Effector memory CD8-positive, alpha-beta T cell (primary cell): ENCODE measurements around the gene MTHFD2L.

Experiments used
- ATAC-seq: fragments of 150-1000 bp; cut with Tn5 transposase; replicated peaks from 2 replicates; pipeline ENCODE4 v1.10.0; 2021; ENCODE audit warnings: mild to moderate bottlenecking, moderate library complexity
- DNase-seq, 3 experiments: peaks; one replicate each; pipeline ENCODE4 v3.0.0; 2021
- H3K27ac Mint-ChIP-seq, 2 donors: one replicate each; pipeline ENCODE4 v1.8.0; 2022; ENCODE audit warnings: mild to moderate bottlenecking in 2 of 2, mixed read lengths in 2 of 2, moderate library complexity in 2 of 2
- H3K27me3 Mint-ChIP-seq, 2 donors: one replicate each; pipeline ENCODE4 v1.8.0; 2022; ENCODE audit warnings: mixed read lengths in 2 of 2
- H3K36me3 Mint-ChIP-seq: one replicate; pipeline ENCODE4 v1.8.0; 2022; ENCODE audit warnings: mild to moderate bottlenecking, moderate library complexity, mixed read lengths; ENCODE audit not compliant: insufficient read depth
- H3K4me1 Mint-ChIP-seq, 2 donors: one replicate each; pipeline ENCODE4 v1.8.0; 2022; ENCODE audit warnings: low read depth in 2 of 2, mixed read lengths in 2 of 2
- H3K4me3 Mint-ChIP-seq, 2 donors: one replicate each; pipeline ENCODE4 v1.8.0; 2022; ENCODE audit warnings: mild to moderate bottlenecking in 2 of 2, mixed read lengths in 2 of 2, moderate library complexity in 2 of 2
- H3K9me3 Mint-ChIP-seq, 2 donors: one replicate each; pipeline ENCODE4 v1.8.0; 2022; ENCODE audit warnings: mixed read lengths in 2 of 2
- total RNA-seq, 9 experiments: gene quantifications; one replicate each; lab custom pipeline; 2026; lab: John Stamatoyannopoulos, UW

Gene MTHFD2L
- 4.0 to 15.1 (median 10.2) reads per million in 9 experiments for total RNA-seq

GRCh38 chr4:74157561-74158465, at the start of gene MTHFD2L:
Gene MTHFD2L (plus strand): TSS chr4:74158118. CDS start chr4:74158139, 21 bp downstream.
- Mint-ChIP-seq H3K27me3 (peaks cover 0 to 7% of the 10 kb centered on the region in 2 donors), H3K9me3 (no peaks in the 10 kb centered on the region), H3K4me3 (peak within 1 kb of the TSS; percentile 83 to 87), H3K36me3 (peaks cover 5% of the 10 kb centered on the region), H3K4me1 (peaks cover 14 to 21% of the 10 kb centered on the region in 2 donors), H3K27ac (peak within 1 kb of the TSS; percentile 81 to 88)
- ATAC-seq = peak; percentile 93
- DNase-seq = peak; percentile 67 to 68 (median 68)

- ATAC-seq = no peak
- peaks cover 19 to 21% of the 10 kb centered on the region in 2 donors for H3K27me3 Mint-ChIP-seq
- H3K9me3 Mint-ChIP-seq = no peaks in the 10 kb centered on the region
Observed at GRCh38 chr4:74108457-74109115, 49.3 kb upstream of the MTHFD2L start.

GRCh38 chr4:74109116-74109869, 48.6 kb upstream of the MTHFD2L start:
- no peak for DNase-seq

More at GRCh38 chr4:74108457-74109115, 49.3 kb upstream of the MTHFD2L start:
- no peak overlapping the region for H3K27ac Mint-ChIP-seq
- H3K36me3 Mint-ChIP-seq = no peaks in the 10 kb centered on the region
- no peak overlapping the region for H3K4me3 Mint-ChIP-seq
- no peaks in the 10 kb centered on the region for H3K4me1 Mint-ChIP-seq
- no peak for DNase-seq

GRCh38 chr4:74109870-74110605, 47.9 kb upstream of the MTHFD2L start:
- Mint-ChIP-seq H3K4me1 (no peaks in the 10 kb centered on the region), H3K27ac (no peak overlapping the region), H3K36me3 (no peaks in the 10 kb centered on the region), H3K9me3 (no peaks in the 10 kb centered on the region), H3K4me3 (no peak overlapping the region), H3K27me3 (peaks cover 19 to 24% of the 10 kb centered on the region in 2 donors)
- no peak for DNase-seq
- ATAC-seq = no peak

More at GRCh38 chr4:74109116-74109869, 48.6 kb upstream of the MTHFD2L start:
- Mint-ChIP-seq H3K36me3 (no peaks in the 10 kb centered on the region), H3K27ac (no peak overlapping the region), H3K27me3 (peaks cover 19 to 24% of the 10 kb centered on the region in 2 donors), H3K9me3 (no peaks in the 10 kb centered on the region), H3K4me1 (no peaks in the 10 kb centered on the region), H3K4me3 (no peak overlapping the region)
- ATAC-seq = no peak

- Mint-ChIP-seq H3K36me3 (no peaks in the 10 kb centered on the region), H3K9me3 (no peaks in the 10 kb centered on the region), H3K27ac (no peak overlapping the region), H3K4me3 (no peak overlapping the region), H3K4me1 (no peaks in the 10 kb centered on the region), H3K27me3 (peaks cover 16 to 23% of the 10 kb centered on the region in 2 donors)
- no peak for ATAC-seq
- no peak for DNase-seq
Observed at GRCh38 chr4:74110670-74111069, 47.2 kb upstream of the MTHFD2L start.

- ATAC-seq (no peak), DNase-seq (no peak)
- H3K27me3 Mint-ChIP-seq = peaks cover 13 to 19% of the 10 kb centered on the region in 2 donors
- no peaks in the 10 kb centered on the region for H3K9me3 Mint-ChIP-seq
- H3K36me3 Mint-ChIP-seq = no peaks in the 10 kb centered on the region
- no peak overlapping the region for H3K27ac Mint-ChIP-seq
- no peaks in the 10 kb centered on the region for H3K4me1 Mint-ChIP-seq
- H3K4me3 Mint-ChIP-seq = no peak overlapping the region
Observed at GRCh38 chr4:74111306-74111975, 46.5 kb upstream of the MTHFD2L start.

GRCh38 chr4:74111990-74112389, 45.9 kb upstream of the MTHFD2L start:
- no peaks in the 10 kb centered on the region for H3K9me3 Mint-ChIP-seq
- H3K4me3 Mint-ChIP-seq = no peak overlapping the region
- no peaks in the 10 kb centered on the region for H3K36me3 Mint-ChIP-seq
- H3K4me1 Mint-ChIP-seq = no peaks in the 10 kb centered on the region
- ATAC-seq (no peak), DNase-seq (no peak)
- no peak overlapping the region for H3K27ac Mint-ChIP-seq
- H3K27me3 Mint-ChIP-seq = peaks cover 13 to 19% of the 10 kb centered on the region in 2 donors

- no peaks in the 10 kb centered on the region for H3K9me3 Mint-ChIP-seq
- H3K4me1 Mint-ChIP-seq = no peaks in the 10 kb centered on the region
- H3K4me3 Mint-ChIP-seq = no peak overlapping the region
- DNase-seq (no peak), ATAC-seq (no peak)
- H3K36me3 Mint-ChIP-seq = no peaks in the 10 kb centered on the region
- H3K27ac Mint-ChIP-seq = no peak overlapping the region
- peaks cover 13 to 19% of the 10 kb centered on the region in 2 donors for H3K27me3 Mint-ChIP-seq
Observed at GRCh38 chr4:74112399-74113105, 45.4 kb upstream of the MTHFD2L start.

GRCh38 chr4:74114234-74114633, 43.7 kb upstream of the MTHFD2L start:
- DNase-seq (no peak), ATAC-seq (no peak)
- Mint-ChIP-seq H3K27me3 (peaks cover 22 to 25% of the 10 kb centered on the region in 2 donors), H3K4me1 (no peaks in the 10 kb centered on the region), H3K9me3 (no peaks in the 10 kb centered on the region), H3K27ac (no peak overlapping the region), H3K36me3 (no peaks in the 10 kb centered on the region), H3K4me3 (no peak overlapping the region)

- ATAC-seq (no peak), DNase-seq (no peak)
- no peaks in the 10 kb centered on the region for H3K36me3 Mint-ChIP-seq
- H3K9me3 Mint-ChIP-seq = no peaks in the 10 kb centered on the region
- no peaks in the 10 kb centered on the region for H3K4me1 Mint-ChIP-seq
- H3K27me3 Mint-ChIP-seq = peaks cover 25 to 28% of the 10 kb centered on the region in 2 donors
- no peak overlapping the region for H3K27ac Mint-ChIP-seq
- H3K4me3 Mint-ChIP-seq = no peak overlapping the region
Observed at GRCh38 chr4:74117024-74117534, 40.8 kb upstream of the MTHFD2L start.

GRCh38 chr4:74118600-74119338, 39.1 kb upstream of the MTHFD2L start:
- H3K27me3 Mint-ChIP-seq = peaks cover 20 to 24% of the 10 kb centered on the region in 2 donors
- DNase-seq = no peak
- H3K9me3 Mint-ChIP-seq = no peaks in the 10 kb centered on the region
- H3K36me3 Mint-ChIP-seq = no peaks in the 10 kb centered on the region
- no peaks in the 10 kb centered on the region for H3K4me1 Mint-ChIP-seq
- ATAC-seq = no peak
- no peak overlapping the region for H3K4me3 Mint-ChIP-seq
- no peak overlapping the region for H3K27ac Mint-ChIP-seq
